HG03457 (cell line): ENCODE results near the gene IFIT3.

ENCODE experiments used
- ATAC-seq: cut with Tn5 transposase; IDR thresholded peaks from one replicate; pipeline ENCODE4 v1.9.1; 2021; ENCODE audit warnings: moderate number of reproducible peaks; ENCODE audit not compliant: unreplicated experiment

IFIT3 gene

GRCh38 chr10:89389254-89389653 is 61.5 kb downstream of the IFIT3 start:
- no peak for ATAC-seq
